ENCODE results near the gene WDFY4.

DNA sequence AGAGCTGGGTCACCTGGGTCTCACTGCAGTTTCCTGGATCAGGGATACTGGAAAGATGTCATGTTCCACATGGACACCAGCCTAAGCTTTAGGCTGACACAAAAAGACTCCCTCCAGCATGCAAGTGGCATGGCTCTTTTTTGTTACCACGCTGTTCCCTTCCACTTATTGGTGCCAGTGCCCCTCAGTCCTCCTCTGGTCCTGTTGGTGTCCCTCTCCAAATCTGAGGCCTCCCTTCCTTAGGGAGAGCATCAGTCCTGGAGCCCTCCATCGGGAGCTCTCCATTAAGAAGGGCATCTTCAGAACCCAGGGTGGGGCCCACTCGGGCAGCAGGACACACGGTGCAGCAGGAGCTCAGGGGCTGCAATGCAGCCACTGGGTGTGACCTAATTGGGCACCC, 331.0 kb downstream of the WDFY4 start:
- TF ChIP-seq POLR2AphosphoS5 (IDR thresholded peaks at IDR 0.05; ENCODE audit: low read depth) (no peak), ZNF331 (CRISPR knock-in tag; IDR thresholded peaks at IDR 0.05; ENCODE audit: low read depth) (no peak), EZH2phosphoT487 (IDR thresholded peaks at IDR 0.05; ENCODE audit: unreplicated experiment) (no peak), EZH2 (IDR thresholded peaks at IDR 0.05; ENCODE audit: low read depth, unreplicated experiment) (no peak), JUNB (IDR thresholded peaks at IDR 0.05; ENCODE audit: unreplicated experiment) (no peak), NANOG (IDR thresholded peaks at IDR 0.05; ENCODE audit: borderline replicate concordance) (no peak), CREB1 (CRISPR knock-in tag; IDR thresholded peaks at IDR 0.05; ENCODE audit: low read depth) (no peak), ZNF114 (CRISPR knock-in tag; IDR thresholded peaks at IDR 0.05) (no peak)
- TF ChIP-seq, protein P1, sequence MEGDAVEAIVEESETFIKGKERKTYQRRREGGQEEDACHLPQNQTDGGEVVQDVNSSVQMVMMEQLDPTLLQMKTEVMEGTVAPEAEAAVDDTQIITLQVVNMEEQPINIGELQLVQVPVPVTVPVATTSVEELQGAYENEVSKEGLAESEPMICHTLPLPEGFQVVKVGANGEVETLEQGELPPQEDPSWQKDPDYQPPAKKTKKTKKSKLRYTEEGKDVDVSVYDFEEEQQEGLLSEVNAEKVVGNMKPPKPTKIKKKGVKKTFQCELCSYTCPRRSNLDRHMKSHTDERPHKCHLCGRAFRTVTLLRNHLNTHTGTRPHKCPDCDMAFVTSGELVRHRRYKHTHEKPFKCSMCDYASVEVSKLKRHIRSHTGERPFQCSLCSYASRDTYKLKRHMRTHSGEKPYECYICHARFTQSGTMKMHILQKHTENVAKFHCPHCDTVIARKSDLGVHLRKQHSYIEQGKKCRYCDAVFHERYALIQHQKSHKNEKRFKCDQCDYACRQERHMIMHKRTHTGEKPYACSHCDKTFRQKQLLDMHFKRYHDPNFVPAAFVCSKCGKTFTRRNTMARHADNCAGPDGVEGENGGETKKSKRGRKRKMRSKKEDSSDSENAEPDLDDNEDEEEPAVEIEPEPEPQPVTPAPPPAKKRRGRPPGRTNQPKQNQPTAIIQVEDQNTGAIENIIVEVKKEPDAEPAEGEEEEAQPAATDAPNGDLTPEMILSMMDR (conservative IDR thresholded peaks at IDR 0.05; ENCODE audit: low read depth in 2 of 2), result no peak
- TF ChIP-seq, protein P2, sequence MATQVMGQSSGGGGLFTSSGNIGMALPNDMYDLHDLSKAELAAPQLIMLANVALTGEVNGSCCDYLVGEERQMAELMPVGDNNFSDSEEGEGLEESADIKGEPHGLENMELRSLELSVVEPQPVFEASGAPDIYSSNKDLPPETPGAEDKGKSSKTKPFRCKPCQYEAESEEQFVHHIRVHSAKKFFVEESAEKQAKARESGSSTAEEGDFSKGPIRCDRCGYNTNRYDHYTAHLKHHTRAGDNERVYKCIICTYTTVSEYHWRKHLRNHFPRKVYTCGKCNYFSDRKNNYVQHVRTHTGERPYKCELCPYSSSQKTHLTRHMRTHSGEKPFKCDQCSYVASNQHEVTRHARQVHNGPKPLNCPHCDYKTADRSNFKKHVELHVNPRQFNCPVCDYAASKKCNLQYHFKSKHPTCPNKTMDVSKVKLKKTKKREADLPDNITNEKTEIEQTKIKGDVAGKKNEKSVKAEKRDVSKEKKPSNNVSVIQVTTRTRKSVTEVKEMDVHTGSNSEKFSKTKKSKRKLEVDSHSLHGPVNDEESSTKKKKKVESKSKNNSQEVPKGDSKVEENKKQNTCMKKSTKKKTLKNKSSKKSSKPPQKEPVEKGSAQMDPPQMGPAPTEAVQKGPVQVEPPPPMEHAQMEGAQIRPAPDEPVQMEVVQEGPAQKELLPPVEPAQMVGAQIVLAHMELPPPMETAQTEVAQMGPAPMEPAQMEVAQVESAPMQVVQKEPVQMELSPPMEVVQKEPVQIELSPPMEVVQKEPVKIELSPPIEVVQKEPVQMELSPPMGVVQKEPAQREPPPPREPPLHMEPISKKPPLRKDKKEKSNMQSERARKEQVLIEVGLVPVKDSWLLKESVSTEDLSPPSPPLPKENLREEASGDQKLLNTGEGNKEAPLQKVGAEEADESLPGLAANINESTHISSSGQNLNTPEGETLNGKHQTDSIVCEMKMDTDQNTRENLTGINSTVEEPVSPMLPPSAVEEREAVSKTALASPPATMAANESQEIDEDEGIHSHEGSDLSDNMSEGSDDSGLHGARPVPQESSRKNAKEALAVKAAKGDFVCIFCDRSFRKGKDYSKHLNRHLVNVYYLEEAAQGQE (IDR thresholded peaks at IDR 0.05; ENCODE audit: unreplicated experiment), result no peak
- TF ChIP-seq, protein P3, sequence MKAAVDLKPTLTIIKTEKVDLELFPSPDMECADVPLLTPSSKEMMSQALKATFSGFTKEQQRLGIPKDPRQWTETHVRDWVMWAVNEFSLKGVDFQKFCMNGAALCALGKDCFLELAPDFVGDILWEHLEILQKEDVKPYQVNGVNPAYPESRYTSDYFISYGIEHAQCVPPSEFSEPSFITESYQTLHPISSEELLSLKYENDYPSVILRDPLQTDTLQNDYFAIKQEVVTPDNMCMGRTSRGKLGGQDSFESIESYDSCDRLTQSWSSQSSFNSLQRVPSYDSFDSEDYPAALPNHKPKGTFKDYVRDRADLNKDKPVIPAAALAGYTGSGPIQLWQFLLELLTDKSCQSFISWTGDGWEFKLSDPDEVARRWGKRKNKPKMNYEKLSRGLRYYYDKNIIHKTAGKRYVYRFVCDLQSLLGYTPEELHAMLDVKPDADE (IDR thresholded peaks at IDR 0.05), result no peak
